ENCODE data around the gene MMS22L. TPM values are rescaled to one million over a fixed set of nuclear protein-coding genes. Genes with fewer than 3 reads are reported as not detected.

The MMS22L gene
- total and polyA plus RNA-seq, 2 of the 4 experiments (the other 2 are of a cell fraction) = 6.1 to 18.6 TPM

GRCh38 chr6:97110626-97111025, 172.4 kb downstream of the MMS22L start:
- Histone ChIP-seq H3K4me2 (ENCODE audit: low read depth, low read length) (no peak overlapping the region), H3K23ac (ENCODE audit: low read depth, low read length) (no peak overlapping the region), H4K91ac (ENCODE audit: insufficient read depth, low read depth, low read length) (no peak overlapping the region), H3K27ac (ENCODE audit: insufficient read depth, low read length) (no peak overlapping the region), H2AK5ac (ENCODE audit: low read depth, low read length) (no peak overlapping the region), H3K9me1 (ENCODE audit: insufficient read depth, low read length) (no peaks in the 10 kb centered on the region), H3K4me1 (ENCODE audit: control insufficient read depth, insufficient read depth, low read length) (no peaks in the 10 kb centered on the region), H2AK9ac (replicated peaks; ENCODE audit: low read depth, low read length, poor library complexity) (no peak overlapping the region), H2BK120ac (ENCODE audit: low read depth, low read length) (no peak overlapping the region), H3K4me3 (ENCODE audit: insufficient read depth, low read depth, low read length) (no peak overlapping the region), H3K18ac (ENCODE audit: low read depth, low read length) (no peak overlapping the region), H3K4ac (ENCODE audit: low read depth, low read length) (no peak overlapping the region), H2BK5ac (ENCODE audit: low read depth, low read length, poor library complexity, severe bottlenecking) (no peak overlapping the region), H4K8ac (ENCODE audit: low read depth in 2 of 2, low read length in 2 of 2) (no peak overlapping the region), H3K79me1 (ENCODE audit: low read depth in 1 of 2, low read length in 2 of 2) (no peaks in the 10 kb centered on the region), H2AFZ (replicated peaks; ENCODE audit: low read length, poor library complexity) (no peak overlapping the region), H2BK15ac (ENCODE audit: low read depth, low read length) (no peak overlapping the region), H4K20me1 (ENCODE audit: insufficient read depth, low read length) (no peaks in the 10 kb centered on the region), H3K9me3 (ENCODE audit: control insufficient read depth, insufficient read depth, low read length) (no peaks in the 10 kb centered on the region), H3K56ac (ENCODE audit: extremely low read depth, insufficient read depth, low read length) (no peak overlapping the region), H3K9ac (ENCODE audit: low read depth, low read length) (no peak overlapping the region), H4K5ac (ENCODE audit: low read depth, low read length) (no peak overlapping the region), H3K27me3 (ENCODE audit: control insufficient read depth, insufficient read depth, low read length) (no peaks in the 10 kb centered on the region), H2BK20ac (ENCODE audit: low read depth, low read length) (no peak overlapping the region), H3K36me3 (ENCODE audit: control insufficient read depth, insufficient read depth, low read length) (no peaks in the 10 kb centered on the region), H3K14ac (replicated peaks; ENCODE audit: low read depth, low read length) (no peak overlapping the region)
- no peak for TF ChIP-seq CTCF (conservative IDR thresholded peaks at IDR 0.05; ENCODE audit: low read depth, low read length)
- no peak for TF ChIP-seq NFE2L2 (IDR thresholded peaks at IDR 0.05; ENCODE audit: low read depth, low read length)
- no peak for TF ChIP-seq RAD21 (IDR thresholded peaks at IDR 0.05; ENCODE audit: low read length)
- no peak for TF ChIP-seq MAZ (IDR thresholded peaks at IDR 0.05; ENCODE audit: borderline replicate concordance, low read depth, low read length)
- no peak for TF ChIP-seq POLR2A (IDR thresholded peaks at IDR 0.05; ENCODE audit: low read depth, low read length)
- no peak for TF ChIP-seq USF2 (IDR thresholded peaks at IDR 0.05; ENCODE audit: low read depth, low read length)
- no peak for TF ChIP-seq FOS (IDR thresholded peaks at IDR 0.05; ENCODE audit: low read depth, low read length)
- TF ChIP-seq CEBPB (IDR thresholded peaks at IDR 0.05; ENCODE audit: low read depth, low read length) = no peak
- TF ChIP-seq CHD1 (IDR thresholded peaks at IDR 0.05; ENCODE audit: low read depth, low read length) = no peak
- no peak for TF ChIP-seq SMC3 (IDR thresholded peaks at IDR 0.05; ENCODE audit: low read depth, low read length)
- TF ChIP-seq ELK1 (IDR thresholded peaks at IDR 0.05; ENCODE audit: borderline replicate concordance, low read depth, low read length) = no peak
- no peak for TF ChIP-seq MAFK (IDR thresholded peaks at IDR 0.05; ENCODE audit: low read depth, low read length)
- TF ChIP-seq RCOR1 (IDR thresholded peaks at IDR 0.05; ENCODE audit: insufficient replicate concordance, low read length) = no peak
- no peak for TF ChIP-seq RFX5 (IDR thresholded peaks at IDR 0.05; ENCODE audit: low read depth, low read length)
- no peak for TF ChIP-seq BHLHE40 (IDR thresholded peaks at IDR 0.05; ENCODE audit: low read depth, low read length)
- no peak for TF ChIP-seq MXI1 (IDR thresholded peaks at IDR 0.05; ENCODE audit: borderline replicate concordance, low read depth, low read length)
- ATAC-seq (ENCODE audit: low read depth) (no peak), DNase-seq (no peak)
- dilution Hi-C loops (cut with HindIII; ENCODE audit: low sequenced_read_pairs, unreplicated experiment) = no loop called here
- no TSS peak for BruUV-seq (replicated peaks)
- in situ Hi-C loops (cut with MboI; ENCODE audit: low sequenced_read_pairs) = no loop called here
- 60% methylated on average over 1 of the region's 6 CpGs; no CpG with 5 or more reads in 1 of the 2 experiments for WGBS, 2 experiments (ENCODE audit: extremely low coverage in 2 of 2, insufficient read length in 1 of 2)
- CTCF ChIA-PET = no interaction called here
- POLR2A ChIA-PET (ENCODE audit: unreplicated experiment) = no interaction called here
- intact Hi-C loops (cut with micrococcal nuclease) = no loop called here
